ENCODE data around the gene SPAAR. TPM values are rescaled to one million over a fixed set of nuclear protein-coding genes. Genes with fewer than 3 reads are reported as not detected.
A peak's percentile ranks its signal among the peaks of the same experiment; 100 is the strongest.

SPAAR gene, protein sequence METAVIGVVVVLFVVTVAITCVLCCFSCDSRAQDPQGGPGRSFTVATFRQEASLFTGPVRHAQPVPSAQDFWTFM
- total RNA-seq = not detected

DNA sequence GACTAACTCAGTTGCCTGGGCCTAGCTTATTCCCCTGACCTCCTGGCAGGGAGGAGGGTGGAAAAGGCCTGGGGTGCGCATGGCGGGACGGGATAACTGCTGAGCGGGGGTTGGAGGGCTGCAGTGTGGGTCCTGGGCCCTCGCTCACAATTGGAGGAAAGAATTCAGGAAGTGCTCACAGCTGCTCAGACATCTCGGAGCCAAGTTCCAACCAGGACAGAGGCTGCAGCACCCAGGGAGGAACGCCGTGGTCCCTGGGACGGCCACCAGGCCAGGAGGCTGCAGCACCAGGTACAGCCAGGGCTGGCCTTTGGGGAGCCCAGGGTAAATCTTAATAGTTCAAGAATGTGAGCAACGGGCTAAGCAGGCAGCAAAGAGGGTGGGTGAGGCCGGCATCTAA is at the start of gene SPAAR:
TSS of gene SPAAR (plus strand) at position 217 of the 400 bp plus-strand sequence. CDS start 974 bp downstream, outside the sequence.
- Mint-ChIP-seq H3K27ac (peak within 1 kb of the TSS; percentile 92), H3K4me1 (ENCODE audit: low read depth) (peaks cover 42% of the 10 kb centered on the region), H3K36me3 (ENCODE audit: low read depth) (no peaks in the 10 kb centered on the region), H3K27me3 (ENCODE audit: low read depth) (no peaks in the 10 kb centered on the region), H3K4me3 (no peak within 1 kb of the TSS), H3K9me3 (ENCODE audit: insufficient read depth) (no peaks in the 10 kb centered on the region)
- ATAC-seq (no peak), DNase-seq (no peak)
- ChIA-PET CTCF (interaction anchor here (1.1 to 1.3 kb wide), 3 partner anchors 18 to 213 kb away, joined by 3 read pairs; no protein-coding TSS in a partner anchor), POLR2A (no interaction called here)

DNA sequence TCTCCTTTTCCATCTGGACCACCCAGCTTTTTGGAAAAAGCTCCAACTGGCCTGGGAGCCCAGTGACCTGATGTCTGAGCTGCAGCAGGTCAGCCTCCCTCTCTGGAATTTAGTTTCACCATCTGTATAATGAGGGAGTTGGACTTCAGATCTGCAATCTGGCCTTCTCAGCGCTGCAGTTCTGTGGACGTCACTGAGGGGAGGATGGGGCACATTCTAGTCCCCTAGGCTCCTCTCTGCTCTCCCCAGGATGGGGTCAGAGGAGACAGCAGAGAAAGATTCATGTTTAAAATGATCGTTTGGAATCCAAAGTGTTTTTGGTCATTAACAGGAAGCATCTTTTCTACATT is 49.3 kb upstream of the SPAAR start:
- no peak overlapping the region for H3K27ac Mint-ChIP-seq
- ChIA-PET CTCF (interaction anchor here (3.0 to 3.6 kb wide), 2 partner anchors 22 kb away, joined by 16 to 18 read pairs; no protein-coding TSS in a partner anchor), POLR2A (no interaction called here)
- H3K4me1 Mint-ChIP-seq (ENCODE audit: low read depth) = no peaks in the 10 kb centered on the region
- H3K36me3 Mint-ChIP-seq (ENCODE audit: low read depth) = no peaks in the 10 kb centered on the region
- H3K4me3 Mint-ChIP-seq = no peak overlapping the region
- peaks cover 21% of the 10 kb centered on the region for H3K27me3 Mint-ChIP-seq (ENCODE audit: low read depth)
- H3K9me3 Mint-ChIP-seq (ENCODE audit: insufficient read depth) = no peaks in the 10 kb centered on the region
- DNase-seq (no peak), ATAC-seq (no peak)

DNA sequence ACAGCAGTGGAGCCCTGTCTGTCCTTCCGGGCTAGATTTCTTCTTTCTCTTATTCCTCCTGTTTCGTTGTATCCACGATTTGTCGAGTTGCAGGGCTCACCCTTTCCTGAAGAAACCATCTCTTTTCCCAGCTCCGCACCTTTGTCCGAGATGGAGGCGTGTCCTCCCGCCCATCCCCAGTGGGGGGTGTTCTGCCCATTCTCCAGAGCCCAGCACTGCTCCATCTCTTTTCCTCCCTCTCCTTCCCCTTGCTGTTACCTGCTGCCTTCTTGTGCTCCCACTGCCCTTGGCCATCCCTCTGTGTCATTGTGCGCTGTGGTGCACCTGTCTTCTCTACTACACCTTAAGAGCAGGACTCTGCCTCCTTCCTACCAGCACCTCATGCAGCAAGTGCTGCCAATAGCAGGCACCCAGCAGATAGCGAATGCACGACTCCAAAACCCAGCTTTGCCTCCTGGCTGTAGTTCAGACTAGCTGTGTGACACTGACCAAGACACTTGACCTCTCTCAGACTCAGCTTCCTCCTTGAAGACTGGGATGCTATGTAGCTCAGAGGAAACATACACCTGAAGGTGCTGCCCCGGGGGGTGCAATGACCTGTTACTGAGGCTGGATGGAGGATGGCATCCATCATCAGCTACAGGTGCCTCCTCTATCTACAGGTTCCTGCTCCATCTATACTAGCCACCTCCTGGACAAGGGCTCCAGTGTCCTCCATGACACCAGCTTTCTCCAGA is 48.0 kb upstream of the SPAAR start:
- no peak overlapping the region for H3K4me3 Mint-ChIP-seq
- H3K4me1 Mint-ChIP-seq (ENCODE audit: low read depth) = no peaks in the 10 kb centered on the region
- no peak overlapping the region for H3K27ac Mint-ChIP-seq
- DNase-seq (no peak), ATAC-seq (no peak)
- peaks cover 21% of the 10 kb centered on the region for H3K27me3 Mint-ChIP-seq (ENCODE audit: low read depth)
- H3K9me3 Mint-ChIP-seq (ENCODE audit: insufficient read depth) = no peaks in the 10 kb centered on the region
- H3K36me3 Mint-ChIP-seq (ENCODE audit: low read depth) = no peaks in the 10 kb centered on the region
- POLR2A ChIA-PET = no interaction called here
- CTCF ChIA-PET = interaction anchor here (0.9 to 3.6 kb wide), 4 partner anchors 13 to 71 kb away, joined by 3 to 16 read pairs (median 4); no protein-coding TSS in a partner anchor

DNA sequence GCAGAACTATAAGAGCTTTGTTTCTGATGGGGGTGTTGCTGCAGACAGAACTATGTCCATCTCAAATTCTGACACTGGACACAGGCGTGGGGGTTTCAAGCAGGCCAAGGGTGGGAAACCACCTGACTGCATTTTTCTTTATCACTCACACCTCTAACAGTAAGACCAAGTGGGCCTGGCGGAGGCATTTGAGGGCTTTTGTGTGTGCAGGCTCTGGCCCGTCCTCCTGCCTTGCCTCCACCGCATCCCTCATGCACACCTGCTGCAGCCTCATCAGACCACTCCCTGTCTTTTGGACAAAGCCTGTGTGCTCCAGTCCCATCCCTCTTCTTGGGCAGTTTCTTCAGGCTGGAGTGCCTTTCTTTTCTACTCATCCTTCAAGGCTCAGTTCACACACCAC is 47.0 kb upstream of the SPAAR start:
- ATAC-seq (no peak), DNase-seq (peak; percentile 14)
- Mint-ChIP-seq H3K9me3 (ENCODE audit: insufficient read depth) (no peaks in the 10 kb centered on the region), H3K4me1 (ENCODE audit: low read depth) (no peaks in the 10 kb centered on the region), H3K27me3 (ENCODE audit: low read depth) (peaks cover 21% of the 10 kb centered on the region), H3K4me3 (no peak overlapping the region), H3K36me3 (ENCODE audit: low read depth) (no peaks in the 10 kb centered on the region), H3K27ac (no peak overlapping the region)
- CTCF ChIA-PET = interaction anchor here (1.5 to 3.6 kb wide), 2 partner anchors 14 to 20 kb away, joined by 3 to 16 read pairs; no protein-coding TSS in a partner anchor
- POLR2A ChIA-PET = no interaction called here

DNA sequence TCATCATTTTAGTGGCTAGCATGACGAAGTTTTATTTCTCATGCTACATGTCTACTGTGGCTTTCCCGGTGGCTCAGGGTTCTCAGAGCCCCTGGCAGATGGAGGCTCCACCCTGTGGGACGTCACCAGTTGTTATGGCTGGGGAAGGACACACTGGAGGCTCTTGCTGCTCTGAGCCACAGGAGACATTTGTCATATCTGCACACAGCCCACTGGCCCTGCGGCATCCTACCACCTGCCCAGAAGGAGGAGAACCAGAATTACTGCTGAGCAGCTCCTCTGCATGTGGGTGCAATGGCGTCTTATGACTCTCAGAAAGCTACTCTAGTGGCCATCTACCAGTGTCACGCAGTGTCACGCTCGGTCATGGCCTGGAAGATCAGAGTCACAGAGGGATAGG is 45.7 kb upstream of the SPAAR start:
- ChIA-PET CTCF (interaction anchor here (2.0 to 3.6 kb wide), 2 partner anchors 19 to 37 kb away, joined by 7 to 16 read pairs; no protein-coding TSS in a partner anchor), POLR2A (no interaction called here)
- Mint-ChIP-seq H3K36me3 (ENCODE audit: low read depth) (no peaks in the 10 kb centered on the region), H3K4me1 (ENCODE audit: low read depth) (no peaks in the 10 kb centered on the region), H3K9me3 (ENCODE audit: insufficient read depth) (no peaks in the 10 kb centered on the region), H3K27ac (no peak overlapping the region), H3K4me3 (no peak overlapping the region), H3K27me3 (ENCODE audit: low read depth) (peaks cover 21% of the 10 kb centered on the region)
- ATAC-seq (no peak), DNase-seq (peak; percentile 17)

DNA sequence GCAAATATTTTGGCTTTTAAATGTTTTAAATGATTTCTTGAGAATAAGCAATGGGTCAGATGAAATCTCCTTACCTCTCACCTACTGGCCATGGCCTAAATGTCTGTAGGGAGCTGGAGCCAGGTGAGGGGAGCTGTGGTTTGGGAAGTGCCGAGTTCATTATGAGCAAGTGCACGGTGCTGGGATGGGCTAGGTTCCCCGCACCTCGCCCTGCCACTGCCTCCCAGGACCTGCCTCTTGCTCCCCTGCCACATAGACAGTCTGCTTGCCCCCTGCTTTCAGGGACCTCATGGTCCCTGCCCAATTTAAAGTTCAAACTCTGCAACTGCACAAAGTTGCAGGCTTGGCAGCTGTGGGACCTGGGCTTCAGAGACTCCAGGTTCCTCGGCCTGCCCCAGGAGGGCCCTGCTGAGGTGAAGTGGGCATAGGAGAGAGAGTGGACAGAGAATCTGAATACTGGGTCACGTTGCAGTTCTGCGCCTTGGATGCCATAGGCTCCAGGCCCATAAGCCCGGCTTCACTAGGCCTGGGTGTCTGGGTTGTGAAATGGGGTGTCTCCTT is 44.5 kb upstream of the SPAAR start:
- H3K27ac Mint-ChIP-seq = no peak overlapping the region
- DNase-seq = peak; percentile 14
- no peaks in the 10 kb centered on the region for H3K4me1 Mint-ChIP-seq (ENCODE audit: low read depth)
- H3K36me3 Mint-ChIP-seq (ENCODE audit: low read depth) = no peaks in the 10 kb centered on the region
- ChIA-PET POLR2A (no interaction called here), CTCF (interaction anchor here (1.0 to 3.0 kb wide), 4 partner anchors 17 to 74 kb away, joined by 3 to 12 read pairs (median 5); no protein-coding TSS in a partner anchor)
- ATAC-seq = no peak
- H3K4me3 Mint-ChIP-seq = no peak overlapping the region
- peaks cover 18% of the 10 kb centered on the region for H3K27me3 Mint-ChIP-seq (ENCODE audit: low read depth)
- no peaks in the 10 kb centered on the region for H3K9me3 Mint-ChIP-seq (ENCODE audit: insufficient read depth)

DNA sequence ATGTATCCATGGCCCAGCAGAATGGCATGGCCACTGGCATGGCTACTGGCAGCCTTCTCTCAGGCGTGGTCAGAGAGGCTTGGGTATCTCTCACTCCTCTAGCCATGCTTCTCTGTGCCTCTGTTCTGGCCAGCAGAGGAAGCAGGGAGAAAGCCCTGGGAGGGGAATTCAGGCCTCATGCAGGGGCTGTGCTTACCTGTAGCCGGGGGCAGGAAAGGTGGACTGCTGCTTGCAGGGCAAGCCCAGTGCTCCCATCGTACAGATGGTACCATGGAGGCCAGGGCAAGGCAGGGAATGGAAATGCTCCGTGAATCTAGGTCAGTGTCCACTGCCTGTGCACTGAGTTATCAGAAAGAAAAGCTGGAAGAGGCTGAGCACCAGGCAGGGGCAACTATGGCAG is 41.8 kb upstream of the SPAAR start:
- ChIA-PET POLR2A (no interaction called here), CTCF (interaction anchor here (1.3 kb wide), 1 partner anchor 14 kb away, joined by 5 read pairs; no protein-coding TSS in a partner anchor)
- DNase-seq (no peak), ATAC-seq (no peak)
- H3K4me3 Mint-ChIP-seq = no peak overlapping the region
- no peaks in the 10 kb centered on the region for H3K4me1 Mint-ChIP-seq (ENCODE audit: low read depth)
- H3K27ac Mint-ChIP-seq = no peak overlapping the region
- no peaks in the 10 kb centered on the region for H3K9me3 Mint-ChIP-seq (ENCODE audit: insufficient read depth)
- peaks cover 5% of the 10 kb centered on the region for H3K27me3 Mint-ChIP-seq (ENCODE audit: low read depth)
- no peaks in the 10 kb centered on the region for H3K36me3 Mint-ChIP-seq (ENCODE audit: low read depth)

DNA sequence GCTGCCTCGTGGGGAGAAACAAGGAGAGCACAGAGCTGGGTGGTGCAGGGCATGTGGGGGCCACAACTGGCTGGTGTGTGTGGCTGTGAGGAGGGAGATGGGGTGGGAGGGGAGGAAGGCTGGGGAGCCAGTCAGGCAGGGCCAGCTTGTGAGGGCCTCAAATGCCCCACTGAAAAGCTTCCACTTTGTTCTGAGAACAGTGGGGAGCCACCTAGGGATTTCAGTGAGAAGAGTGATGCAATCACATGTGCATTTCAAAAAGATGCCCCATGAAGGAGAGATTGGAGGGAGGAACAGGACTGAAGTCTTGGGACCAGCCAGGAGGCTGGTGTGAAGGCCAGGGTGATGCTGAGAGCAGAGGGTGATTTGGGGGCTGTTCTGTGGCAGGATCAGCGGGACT is 40.4 kb upstream of the SPAAR start:
- ChIA-PET CTCF (interaction anchor here (1.3 kb wide), 1 partner anchor 13 kb away, joined by 5 read pairs; no protein-coding TSS in a partner anchor), POLR2A (no interaction called here)
- DNase-seq = no peak
- Mint-ChIP-seq H3K4me1 (ENCODE audit: low read depth) (no peaks in the 10 kb centered on the region), H3K9me3 (ENCODE audit: insufficient read depth) (no peaks in the 10 kb centered on the region), H3K27ac (no peak overlapping the region), H3K36me3 (ENCODE audit: low read depth) (no peaks in the 10 kb centered on the region), H3K27me3 (ENCODE audit: low read depth) (no peaks in the 10 kb centered on the region), H3K4me3 (no peak overlapping the region)
- ATAC-seq = no peak

DNA sequence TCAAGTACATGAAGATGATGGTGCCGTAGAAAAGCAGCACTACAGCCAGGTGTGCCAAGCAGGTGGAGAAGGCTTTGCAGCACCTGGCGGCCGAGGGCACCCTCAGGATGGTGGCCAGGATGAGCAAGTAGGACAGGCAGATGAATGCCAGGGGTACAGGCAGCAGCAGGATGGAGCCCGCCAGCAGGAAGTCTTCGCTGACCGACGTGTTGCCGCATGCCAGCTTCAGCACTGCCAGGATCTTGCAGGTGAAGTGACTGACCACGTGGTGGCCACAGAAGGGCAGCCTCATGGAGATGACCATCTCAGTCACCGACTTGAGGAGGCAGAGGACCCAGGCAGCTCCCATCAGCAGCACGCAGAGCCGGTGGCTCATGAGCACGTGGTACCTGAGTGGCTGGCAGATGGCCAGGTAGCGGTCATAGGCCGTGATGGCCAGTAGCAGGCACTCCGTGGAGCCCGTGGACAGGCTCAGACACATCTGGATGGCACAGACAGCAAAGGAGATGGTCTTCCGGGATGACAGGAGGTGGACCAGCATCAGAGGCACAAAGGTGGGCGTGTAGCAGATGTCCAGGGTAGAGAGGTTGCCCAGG is 39.6 kb upstream of the SPAAR start:
- POLR2A ChIA-PET = no interaction called here

DNA sequence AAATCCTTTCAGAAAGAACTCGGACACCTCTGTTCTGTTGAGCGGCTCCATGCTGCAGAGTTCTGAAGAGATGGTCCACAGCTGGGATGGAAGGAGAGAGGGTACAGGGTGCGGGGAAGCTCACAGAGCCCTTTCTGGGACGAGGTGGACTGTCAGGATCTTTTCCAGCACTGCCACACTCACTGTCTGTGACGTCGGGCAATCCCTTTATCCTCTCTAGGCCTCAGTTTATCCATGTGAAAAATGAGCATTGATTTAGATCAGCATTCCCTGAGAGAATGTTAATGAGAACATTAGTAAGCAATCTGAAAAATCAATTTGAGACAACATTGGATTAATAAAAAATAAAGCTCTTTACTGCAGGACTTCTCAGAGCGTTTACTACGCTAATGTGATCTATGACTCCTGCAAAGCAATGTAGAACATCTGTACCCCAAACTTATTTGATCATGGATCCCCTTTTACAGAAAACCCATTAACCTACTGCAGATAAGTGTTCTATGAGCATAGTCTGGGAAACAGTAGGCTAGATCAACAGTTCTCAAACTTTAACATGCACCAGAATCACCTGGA is 38.9 kb upstream of the SPAAR start, which contains the start of gene OR13J1:
TSS of gene OR13J1 (minus strand) at position 51 of the 573 bp plus-strand sequence. CDS start at position 51, 0 bp downstream.
- Mint-ChIP-seq H3K27ac (no peak within 1 kb of the TSS), H3K9me3 (ENCODE audit: insufficient read depth) (no peaks in the 10 kb centered on the region), H3K27me3 (ENCODE audit: low read depth) (peaks cover 4% of the 10 kb centered on the region), H3K4me1 (ENCODE audit: low read depth) (no peaks in the 10 kb centered on the region), H3K4me3 (no peak within 1 kb of the TSS), H3K36me3 (ENCODE audit: low read depth) (no peaks in the 10 kb centered on the region)
- no peak for DNase-seq
- no peak for ATAC-seq
- ChIA-PET CTCF (interaction anchor here (0.9 kb wide), 1 partner anchor 12 kb away, joined by 3 read pairs; no protein-coding TSS in a partner anchor), POLR2A (no interaction called here)

More for the DNA sequence above, 39.6 kb upstream of the SPAAR start:
- DNase-seq (no peak), ATAC-seq (no peak)
- Mint-ChIP-seq H3K9me3 (ENCODE audit: insufficient read depth) (no peaks in the 10 kb centered on the region), H3K4me3 (no peak overlapping the region), H3K36me3 (ENCODE audit: low read depth) (no peaks in the 10 kb centered on the region), H3K27ac (no peak overlapping the region), H3K27me3 (ENCODE audit: low read depth) (peaks cover 1% of the 10 kb centered on the region), H3K4me1 (ENCODE audit: low read depth) (no peaks in the 10 kb centered on the region)
- CTCF ChIA-PET = interaction anchor here (0.9 kb wide), 1 partner anchor 12 kb away, joined by 3 read pairs; no protein-coding TSS in a partner anchor

DNA sequence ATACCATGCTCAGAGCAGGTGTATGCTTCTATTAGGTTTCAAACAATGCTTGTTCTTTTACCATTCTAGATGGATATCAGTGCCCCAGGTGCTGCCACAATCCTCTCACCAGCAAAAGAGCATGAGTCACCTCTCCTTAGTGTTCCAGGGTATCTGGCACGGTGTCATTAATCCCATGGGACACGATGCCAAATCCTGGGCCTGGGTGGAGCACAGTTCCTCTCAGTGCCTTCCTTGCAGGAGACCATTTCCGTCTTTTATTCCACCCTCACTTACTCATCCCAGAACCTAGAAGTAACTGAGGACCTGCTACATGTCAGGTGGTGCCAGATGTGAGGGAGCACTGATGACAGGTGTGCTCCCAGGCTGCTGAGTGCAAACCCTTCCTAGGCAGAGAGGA is 37.7 kb upstream of the SPAAR start:
- H3K4me1 Mint-ChIP-seq (ENCODE audit: low read depth) = no peaks in the 10 kb centered on the region
- no peak overlapping the region for H3K4me3 Mint-ChIP-seq
- peaks cover 10% of the 10 kb centered on the region for H3K27me3 Mint-ChIP-seq (ENCODE audit: low read depth)
- DNase-seq (no peak), ATAC-seq (no peak)
- ChIA-PET POLR2A (no interaction called here), CTCF (interaction anchor here (0.6 to 1.6 kb wide), 2 partner anchors 11 kb away, joined by 4 to 14 read pairs; no protein-coding TSS in a partner anchor)
- H3K36me3 Mint-ChIP-seq (ENCODE audit: low read depth) = no peaks in the 10 kb centered on the region
- H3K27ac Mint-ChIP-seq = no peak overlapping the region
- H3K9me3 Mint-ChIP-seq (ENCODE audit: insufficient read depth) = no peaks in the 10 kb centered on the region

Measured in activated CD8-positive, alpha-beta T cell treated with anti-CD3 and anti-CD28 coated beads, Interleukin-2, amount 10 ng/mL, durations not matched to agents 7 days and 5 days (primary cell).